GM19023 (cell line): Measurements from ENCODE around the gene LAMC3.
"Not testable (repeated sequence)": the region's sequence is repeated elsewhere in the genome, so short reads cannot be mapped to it uniquely, and the experiment has no call there.

Source experiments
- ATAC-seq: cut with Tn5 transposase; IDR thresholded peaks from one replicate; pipeline ENCODE4 v1.9.1; 2021; ENCODE audit warnings: mild to moderate bottlenecking, moderate library complexity; ENCODE audit not compliant: unreplicated experiment

The LAMC3 gene

GRCh38 chr9:131028221-131028884, 19.4 kb downstream of the LAMC3 start:
- no peak for ATAC-seq

GRCh38 chr9:131028931-131029573, 20.1 kb downstream of the LAMC3 start:
- ATAC-seq: no peak

- no peak for ATAC-seq
Observed at GRCh38 chr9:131029574-131029952, 20.6 kb downstream of the LAMC3 start.

GRCh38 chr9:131030239-131031004, 21.4 kb downstream of the LAMC3 start:
- no peak for ATAC-seq

- no peak for ATAC-seq
Observed at GRCh38 chr9:131031005-131031641, 22.1 kb downstream of the LAMC3 start.

- ATAC-seq: no peak
Observed at GRCh38 chr9:131031642-131032005, 22.6 kb downstream of the LAMC3 start.

GRCh38 chr9:131032384-131032783, 23.4 kb downstream of the LAMC3 start:
- no peak for ATAC-seq

- no peak for ATAC-seq
Observed at GRCh38 chr9:131033269-131034224, 24.6 kb downstream of the LAMC3 start.

- no peak for ATAC-seq
Observed at GRCh38 chr9:131034268-131034667, 25.3 kb downstream of the LAMC3 start.

- ATAC-seq: not testable (repeated sequence)
Observed at GRCh38 chr9:131034749-131035148, 25.8 kb downstream of the LAMC3 start.

GRCh38 chr9:131035548-131035947, 26.6 kb downstream of the LAMC3 start:
- no peak for ATAC-seq

- no peak for ATAC-seq
Observed at GRCh38 chr9:131036071-131036470, 27.1 kb downstream of the LAMC3 start.

GRCh38 chr9:131036529-131037334, 27.8 kb downstream of the LAMC3 start:
- ATAC-seq: no peak

- no peak for ATAC-seq
Observed at GRCh38 chr9:131037335-131038255, 28.6 kb downstream of the LAMC3 start.

GRCh38 chr9:131038256-131039128, 29.5 kb downstream of the LAMC3 start:
- ATAC-seq: no peak

GRCh38 chr9:131039129-131039954, 30.4 kb downstream of the LAMC3 start:
- no peak for ATAC-seq

GRCh38 chr9:131042666-131043065, 33.7 kb downstream of the LAMC3 start:
- no peak for ATAC-seq
